GM23338 (cell line): Measurements from ENCODE around the gene PDCD7. TPM values are rescaled to one million over a fixed set of nuclear protein-coding genes. Genes with fewer than 3 reads are reported as not detected.

Source experiments
- ATAC-seq: fragments of 200-7000 bp; cut with Tn5 transposase; 3 replicates; pipeline ENCODE4 v1.9.1; 2020
- DNase-seq: peaks from one replicate; pipeline ENCODE4 v3.0.0-alpha.2; 2015; ENCODE audit warnings: low spot score
- H2AFZ ChIP-seq: fragments of 200-600 bp; sonication (generic); 2 replicates; pipeline ENCODE4 v1.8.0; 2016; ENCODE audit warnings: antibody characterized with exemption, mild to moderate bottlenecking, moderate library complexity
- H3F3A ChIP-seq: fragments of 200-600 bp; sonication (generic); replicated peaks from 2 replicates; pipeline ENCODE4 v1.8.0; 2017; ENCODE audit warnings: antibody characterized with exemption, mixed run types, low read depth
- H3K27ac ChIP-seq: fragments of 200-600 bp; sonication (generic); 2 replicates; pipeline ENCODE4 v1.6.1; 2016; ENCODE audit warnings: low read depth
- H3K27me3 ChIP-seq: fragments of 200-600 bp; sonication (generic); 2 replicates; pipeline ENCODE4 v1.8.0; 2016; ENCODE audit warnings: mild to moderate bottlenecking, mixed run types, moderate library complexity; ENCODE audit not compliant: insufficient read depth
- H3K36me3 ChIP-seq: fragments of 200-600 bp; sonication (generic); 2 replicates; pipeline ENCODE4 v1.8.0; 2016; ENCODE audit warnings: mild to moderate bottlenecking; ENCODE audit not compliant: insufficient read depth
- H3K4me1 ChIP-seq: fragments of 200-600 bp; sonication (generic); 2 replicates; pipeline ENCODE4 v1.8.0; 2016; ENCODE audit warnings: mild to moderate bottlenecking, moderate library complexity; ENCODE audit not compliant: insufficient read depth
- H3K4me2 ChIP-seq: fragments of 200-600 bp; sonication (generic); 2 replicates; pipeline ENCODE4 v1.7.1; 2017; ENCODE audit warnings: mixed run types
- H3K4me3 ChIP-seq: fragments of 200-600 bp; sonication (generic); 2 replicates; pipeline ENCODE4 v1.6.1; 2016; ENCODE audit warnings: mixed run types
- H3K79me2 ChIP-seq: fragments of 200-600 bp; sonication (generic); replicated peaks from 2 replicates; pipeline ENCODE4 v1.8.0; 2017; ENCODE audit warnings: mild to moderate bottlenecking; ENCODE audit not compliant: insufficient read depth
- H3K9me2 ChIP-seq: fragments of 200-600 bp; sonication (generic); 2 replicates; pipeline ENCODE4 v1.8.0; 2017; ENCODE audit not compliant: insufficient read depth
- H4K20me1 ChIP-seq: fragments of 200-600 bp; sonication (generic); replicated peaks from 2 replicates; pipeline ENCODE4 v1.8.0; 2017; ENCODE audit warnings: mild to moderate bottlenecking; ENCODE audit not compliant: insufficient read depth
- H3K27ac Mint-ChIP-seq: 2 replicates; pipeline ENCODE4 v1.8.0; 2020; ENCODE audit warnings: inconsistent platforms, mild to moderate bottlenecking, moderate library complexity, mixed read lengths
- H3K27me3 Mint-ChIP-seq: 3 replicates; pipeline ENCODE4 v1.8.0; 2022; ENCODE audit warnings: low read depth, mild to moderate bottlenecking, moderate library complexity, mixed read lengths, inconsistent platforms; ENCODE audit not compliant: insufficient read depth, poor library complexity
- H3K36me3 Mint-ChIP-seq: 3 replicates; pipeline ENCODE4 v1.8.0; 2021; ENCODE audit warnings: low read depth, mild to moderate bottlenecking, inconsistent platforms, moderate library complexity, mixed read lengths
- H3K4me1 Mint-ChIP-seq: 3 replicates; pipeline ENCODE4 v1.8.0; 2020; ENCODE audit warnings: mild to moderate bottlenecking, inconsistent platforms, mixed read lengths
- H3K4me3 Mint-ChIP-seq: 3 replicates; pipeline ENCODE4 v1.8.0; 2021; ENCODE audit warnings: moderate library complexity, mild to moderate bottlenecking, inconsistent platforms, mixed read lengths
- H3K9me3 Mint-ChIP-seq: 3 replicates; pipeline ENCODE4 v1.8.0; 2020; ENCODE audit warnings: moderate library complexity, mild to moderate bottlenecking, inconsistent platforms, mixed read lengths
- CTCF ChIP-seq, 2 experiments: fragments of 200-600 bp in 1 of 2; sonication (generic) in 1 of 2; conservative IDR thresholded peaks; 2 replicates each; pipeline versions ENCODE4 v1.5.1 to v1.6.1; 2016 to 2017; ENCODE audit warnings: antibody characterized with exemption in 2 of 2, low read depth in 2 of 2, mild to moderate bottlenecking in 2 of 2, moderate library complexity in 1 of 2
- ETS1 ChIP-seq: IDR thresholded peaks from 2 replicates; pipeline ENCODE4 v1.6.1; 2016; ENCODE audit warnings: antibody characterized with exemption
- EZH2phosphoT487 ChIP-seq: fragments of 200-600 bp; sonication (generic); IDR thresholded peaks from one replicate; pipeline ENCODE4 v1.8.1; 2018; ENCODE audit warnings: antibody characterized with exemption; ENCODE audit not compliant: unreplicated experiment
- NANOG ChIP-seq: IDR thresholded peaks from 2 replicates; pipeline ENCODE4 v1.6.1; 2016; ENCODE audit warnings: antibody characterized with exemption, borderline replicate concordance
- POLR2AphosphoS5 ChIP-seq: IDR thresholded peaks from 2 replicates; pipeline ENCODE4 v1.6.1; 2016; ENCODE audit warnings: antibody characterized with exemption, low read depth
- ZNF462 ChIP-seq: fragments of 250-450 bp; sonication (Bioruptor Pico); IDR thresholded peaks from 2 replicates; pipeline ENCODE4 v1.5.0; 2020; ENCODE audit warnings: mild to moderate bottlenecking, moderate library complexity
- polyA plus RNA-seq: library from polyadenylated mRNA; unstranded; fragments of >200 nt; fragmentation: Nextera tagmentation; extraction: Ambion mirVana; gene quantifications from 2 replicates; pipeline ENCODE4 v1.2.1, GENCODE V29; 2016
- total RNA-seq: library from RNA; depleted of rRNA; stranded (reverse); fragments of >200 nt; shearing (Covaris generic); gene quantifications from 2 replicates; pipeline ENCODE4 v1.2.3, GENCODE V29; 2014

PDCD7 gene
- total and polyA plus RNA-seq, 2 experiments from 2014 or later: 16.8 to 21.2 TPM

- H3K27me3 Mint-ChIP-seq: no peaks in the 10 kb centered on the region
- peaks cover 34% of the 10 kb centered on the region for H3K36me3 ChIP-seq
- no peak for ATAC-seq
These were observed 41.9 kb upstream of the PDCD7 start for GRCh38 chr15:65175511-65175910.

GRCh38 chr15:65174509-65174908 lies 40.9 kb upstream of the PDCD7 start:
- TF ChIP-seq EZH2phosphoT487 (no peak), ETS1 (no peak), CTCF (conservative IDR thresholded peaks at IDR 0.05; ENCODE audit: low read depth in 2 of 2) (no peak), POLR2AphosphoS5 (no peak), ZNF462 (CRISPR knock-in tag) (no peak)
- Histone ChIP-seq H4K20me1 (peaks cover 12% of the 10 kb centered on the region), H2AFZ (no peak overlapping the region), H3K36me3 (peaks cover 33% of the 10 kb centered on the region), H3K9me2 (no peaks in the 10 kb centered on the region), H3K4me3 (no peak overlapping the region), H3K4me2 (no peak overlapping the region), H3K4me1 (no peaks in the 10 kb centered on the region), H3K27me3 (no peaks in the 10 kb centered on the region), H3F3A (0 out of 2 replicates have a peak, but pooled peaks cover 3% of the 10 kb centered on the region), H3K79me2 (peaks cover 13% of the 10 kb centered on the region; the same call in 1 of the 2 replicates), H3K27ac (peak overlapping the region; percentile 45; the same call in 1 of the 2 replicates)
- Mint-ChIP-seq H3K27me3 (no peaks in the 10 kb centered on the region), H3K27ac (no peak overlapping the region), H3K4me3 (no peak overlapping the region), H3K36me3 (peaks cover 41% of the 10 kb centered on the region), H3K9me3 (no peaks in the 10 kb centered on the region), H3K4me1 (no peaks in the 10 kb centered on the region)
- no peak for DNase-seq
- no peak for ATAC-seq

More at GRCh38 chr15:65175511-65175910, 41.9 kb upstream of the PDCD7 start:
- DNase-seq: no peak
- TF ChIP-seq NANOG: no peak
- no peak overlapping the region for H3K27ac Mint-ChIP-seq
- peaks cover 21% of the 10 kb centered on the region for H3K79me2 ChIP-seq
- peaks cover 41% of the 10 kb centered on the region for H3K36me3 Mint-ChIP-seq
- H3K27ac ChIP-seq: peak overlapping the region; percentile 66
- H3K4me3 ChIP-seq: no peak overlapping the region
- H4K20me1 ChIP-seq: peaks cover 11% of the 10 kb centered on the region
- H3K4me3 Mint-ChIP-seq: no peak overlapping the region
- no peaks in the 10 kb centered on the region for H3K9me2 ChIP-seq
- H3K27me3 ChIP-seq: no peaks in the 10 kb centered on the region
- H3K4me2 ChIP-seq: no peak overlapping the region
- 0 out of 2 replicates have a peak, but pooled peaks cover 3% of the 10 kb centered on the region for H3F3A ChIP-seq
- H3K9me3 Mint-ChIP-seq: no peaks in the 10 kb centered on the region
- no peak overlapping the region for H2AFZ ChIP-seq
- H3K4me1 ChIP-seq: no peaks in the 10 kb centered on the region
- H3K4me1 Mint-ChIP-seq: no peaks in the 10 kb centered on the region
